Neural progenitor cell (in vitro differentiated cells): ENCODE results near the gene ULK4. TPM values are rescaled to one million over a fixed set of nuclear protein-coding genes. Genes with fewer than 3 reads are reported as not detected.

ENCODE experiments used
- DNase-seq: peaks from one replicate; pipeline ENCODE4 v3.0.0-alpha.2; 2016; ENCODE audit warnings: low spot score
- H2AFZ ChIP-seq: fragments of 200-600 bp; sonication (generic); replicated peaks from 2 replicates; pipeline ENCODE4 v1.6.1; 2016; ENCODE audit warnings: antibody characterized with exemption
- H3F3A ChIP-seq: fragments of 200-600 bp; sonication (generic); 2 replicates; pipeline ENCODE4 v1.6.1; 2016; ENCODE audit warnings: antibody characterized with exemption, low read depth
- H3K27ac ChIP-seq: fragments of 200-600 bp; sonication (generic); 2 replicates; pipeline ENCODE4 v1.5.1; 2016; ENCODE audit warnings: mild to moderate bottlenecking
- H3K27me3 ChIP-seq: fragments of 200-600 bp; sonication (generic); 2 replicates; pipeline ENCODE4 v1.6.1; 2016; ENCODE audit warnings: mild to moderate bottlenecking, moderate library complexity
- H3K36me3 ChIP-seq: fragments of 200-600 bp; sonication (generic); 2 replicates; pipeline ENCODE4 v1.5.1; 2016
- H3K4me1 ChIP-seq: fragments of 200-600 bp; sonication (generic); 2 replicates; pipeline ENCODE4 v1.6.1; 2016; ENCODE audit warnings: mixed run types
- H3K4me2 ChIP-seq: fragments of 200-600 bp; sonication (generic); 2 replicates; pipeline ENCODE4 v1.6.1; 2016
- H3K4me3 ChIP-seq: fragments of 200-600 bp; sonication (generic); 2 replicates; pipeline ENCODE4 v1.5.1; 2016
- H3K79me2 ChIP-seq: fragments of 200-600 bp; sonication (generic); 2 replicates; pipeline ENCODE4 v1.6.1; 2016; ENCODE audit warnings: low read depth
- H3K9ac ChIP-seq: fragments of 200-600 bp; sonication (generic); 2 replicates; pipeline ENCODE4 v1.6.1; 2016
- H3K9me3 ChIP-seq: fragments of 200-600 bp; sonication (generic); 2 replicates; pipeline ENCODE4 v1.5.1; 2016; ENCODE audit warnings: low read depth
- H4K20me1 ChIP-seq: fragments of 200-600 bp; sonication (generic); 2 replicates; pipeline ENCODE4 v1.6.1; 2016; ENCODE audit warnings: low read depth
- H3K27ac Mint-ChIP-seq: 3 replicates; pipeline ENCODE4 v1.8.0; 2021; ENCODE audit warnings: mixed read lengths
- H3K27me3 Mint-ChIP-seq: 2 replicates; pipeline ENCODE4 v1.8.0; 2022; ENCODE audit warnings: low read depth, mild to moderate bottlenecking, inconsistent platforms, moderate library complexity, mixed read lengths; ENCODE audit not compliant: insufficient read depth
- H3K36me3 Mint-ChIP-seq: 3 replicates; pipeline ENCODE4 v1.8.0; 2021; ENCODE audit warnings: mixed read lengths
- H3K4me1 Mint-ChIP-seq: 3 replicates; pipeline ENCODE4 v1.8.0; 2021; ENCODE audit warnings: mixed read lengths
- H3K4me3 Mint-ChIP-seq: 3 replicates; pipeline ENCODE4 v1.8.0; 2021; ENCODE audit warnings: mild to moderate bottlenecking, moderate library complexity, mixed read lengths
- H3K9me3 Mint-ChIP-seq: 3 replicates; pipeline ENCODE4 v1.8.0; 2020; ENCODE audit warnings: mixed read lengths
- EZH2 ChIP-seq: fragments of 200-600 bp; sonication (generic); IDR thresholded peaks from 2 replicates; pipeline ENCODE4 v1.6.1; 2017; ENCODE audit warnings: antibody characterized with exemption, mild to moderate bottlenecking, moderate library complexity
- EZH2phosphoT487 ChIP-seq: fragments of 200-600 bp; sonication (generic); IDR thresholded peaks from 2 replicates; pipeline ENCODE4 v1.6.1; 2017; ENCODE audit warnings: antibody characterized with exemption
- total RNA-seq: library from RNA; depleted of rRNA; stranded (reverse); fragments of >200 nt; gene quantifications from 2 replicates; pipeline ENCODE4 v1.2.3, GENCODE V29; 2015; ENCODE audit warnings: low replicate concordance
- TF ChIP-seq, protein P1 (sequence below): fragments of 200-600 bp; sonication (generic); IDR thresholded peaks from 2 replicates; pipeline ENCODE4 v1.5.1; 2017; ENCODE audit warnings: antibody characterized with exemption, mild to moderate bottlenecking

ULK4 gene
- total RNA-seq, 1 donor from 2014 or later: 33.0 TPM

GRCh38 chr3:41740374-41740886 lies 221.5 kb downstream of the ULK4 start:
- H3K9ac ChIP-seq: no peak overlapping the region
- H3K9me3 Mint-ChIP-seq: no peaks in the 10 kb centered on the region
- H3K27me3 Mint-ChIP-seq: no peaks in the 10 kb centered on the region
- H3F3A ChIP-seq: no peaks in the 10 kb centered on the region
- no peaks in the 10 kb centered on the region for H3K9me3 ChIP-seq
- no peaks in the 10 kb centered on the region for H3K27me3 ChIP-seq
- no peak overlapping the region for H3K27ac ChIP-seq
- H3K36me3 Mint-ChIP-seq: no peaks in the 10 kb centered on the region
- no peak for DNase-seq
- H3K4me1 ChIP-seq: peaks cover 9% of the 10 kb centered on the region
- no peaks in the 10 kb centered on the region for H3K79me2 ChIP-seq
- no peak overlapping the region for H3K4me3 ChIP-seq
- no peaks in the 10 kb centered on the region for H3K4me1 Mint-ChIP-seq
- H3K36me3 ChIP-seq: no peaks in the 10 kb centered on the region
- no peak overlapping the region for H2AFZ ChIP-seq
- no peak overlapping the region for H3K4me2 ChIP-seq
- H3K27ac Mint-ChIP-seq: no peak overlapping the region
- H3K4me3 Mint-ChIP-seq: no peak overlapping the region
- H4K20me1 ChIP-seq: no peaks in the 10 kb centered on the region
- TF ChIP-seq EZH2 (no peak), EZH2phosphoT487 (no peak)
- TF ChIP-seq, protein P1, sequence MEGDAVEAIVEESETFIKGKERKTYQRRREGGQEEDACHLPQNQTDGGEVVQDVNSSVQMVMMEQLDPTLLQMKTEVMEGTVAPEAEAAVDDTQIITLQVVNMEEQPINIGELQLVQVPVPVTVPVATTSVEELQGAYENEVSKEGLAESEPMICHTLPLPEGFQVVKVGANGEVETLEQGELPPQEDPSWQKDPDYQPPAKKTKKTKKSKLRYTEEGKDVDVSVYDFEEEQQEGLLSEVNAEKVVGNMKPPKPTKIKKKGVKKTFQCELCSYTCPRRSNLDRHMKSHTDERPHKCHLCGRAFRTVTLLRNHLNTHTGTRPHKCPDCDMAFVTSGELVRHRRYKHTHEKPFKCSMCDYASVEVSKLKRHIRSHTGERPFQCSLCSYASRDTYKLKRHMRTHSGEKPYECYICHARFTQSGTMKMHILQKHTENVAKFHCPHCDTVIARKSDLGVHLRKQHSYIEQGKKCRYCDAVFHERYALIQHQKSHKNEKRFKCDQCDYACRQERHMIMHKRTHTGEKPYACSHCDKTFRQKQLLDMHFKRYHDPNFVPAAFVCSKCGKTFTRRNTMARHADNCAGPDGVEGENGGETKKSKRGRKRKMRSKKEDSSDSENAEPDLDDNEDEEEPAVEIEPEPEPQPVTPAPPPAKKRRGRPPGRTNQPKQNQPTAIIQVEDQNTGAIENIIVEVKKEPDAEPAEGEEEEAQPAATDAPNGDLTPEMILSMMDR: no peak

DNA sequence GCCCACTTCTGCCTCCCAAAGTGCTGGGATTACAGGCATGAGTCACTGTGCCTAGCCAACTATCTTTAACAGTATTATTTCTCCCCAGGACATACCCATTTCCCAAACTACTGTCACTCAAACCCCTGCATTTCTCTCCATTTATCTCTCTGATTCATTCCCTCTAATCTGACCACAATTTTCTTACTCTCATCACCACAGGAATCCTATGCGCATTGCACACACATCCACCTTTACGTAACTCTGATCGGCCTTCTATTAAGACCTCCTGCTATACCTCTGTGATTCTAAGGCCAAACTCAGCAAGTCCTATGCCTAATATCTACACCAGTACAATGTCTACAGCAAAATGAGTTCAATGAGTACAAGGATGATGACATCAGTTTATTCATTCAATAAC lies 235.0 kb downstream of the ULK4 start:
- Mint-ChIP-seq H3K27me3 (no peaks in the 10 kb centered on the region), H3K9me3 (peaks cover 6% of the 10 kb centered on the region), H3K27ac (no peak overlapping the region), H3K36me3 (peaks cover 2% of the 10 kb centered on the region), H3K4me1 (no peaks in the 10 kb centered on the region), H3K4me3 (no peak overlapping the region)
- Histone ChIP-seq H3K4me2 (no peak overlapping the region), H3K9ac (no peak overlapping the region), H3K9me3 (no peaks in the 10 kb centered on the region), H4K20me1 (no peaks in the 10 kb centered on the region), H3K4me1 (no peaks in the 10 kb centered on the region), H3F3A (no peaks in the 10 kb centered on the region), H3K4me3 (no peak overlapping the region), H3K36me3 (no peaks in the 10 kb centered on the region), H3K79me2 (no peaks in the 10 kb centered on the region), H3K27me3 (no peaks in the 10 kb centered on the region), H2AFZ (no peak overlapping the region), H3K27ac (no peak overlapping the region)
- TF ChIP-seq, protein P1: no peak
- TF ChIP-seq EZH2phosphoT487 (no peak), EZH2 (no peak)
- no peak for DNase-seq

- H3F3A ChIP-seq: no peaks in the 10 kb centered on the region
- no peak overlapping the region for H3K4me2 ChIP-seq
- no peaks in the 10 kb centered on the region for H3K9me3 ChIP-seq
- H3K27me3 Mint-ChIP-seq: no peaks in the 10 kb centered on the region
- no peak overlapping the region for H3K9ac ChIP-seq
- no peaks in the 10 kb centered on the region for H3K36me3 ChIP-seq
- H3K36me3 Mint-ChIP-seq: no peaks in the 10 kb centered on the region
- DNase-seq: no peak
- no peak overlapping the region for H2AFZ ChIP-seq
- no peaks in the 10 kb centered on the region for H4K20me1 ChIP-seq
- H3K27ac ChIP-seq: no peak overlapping the region
- H3K27ac Mint-ChIP-seq: no peak overlapping the region
- H3K4me1 ChIP-seq: no peaks in the 10 kb centered on the region
- no peaks in the 10 kb centered on the region for H3K9me3 Mint-ChIP-seq
- no peak overlapping the region for H3K4me3 ChIP-seq
- no peaks in the 10 kb centered on the region for H3K79me2 ChIP-seq
- no peaks in the 10 kb centered on the region for H3K4me1 Mint-ChIP-seq
- TF ChIP-seq EZH2phosphoT487 (no peak), EZH2 (no peak)
- TF ChIP-seq, protein P1: no peak
- H3K4me3 Mint-ChIP-seq: no peak overlapping the region
- no peaks in the 10 kb centered on the region for H3K27me3 ChIP-seq
Measured at GRCh38 chr3:41717641-41718040, 244.3 kb downstream of the ULK4 start.
